NCI-H146 (cell line): ENCODE measurements around the gene KCNJ10.
A peak's percentile ranks its signal among the peaks of the same experiment; 100 is the strongest.

Source experiments
- DNase-seq: peaks from one replicate; lab custom pipeline; 2025; lab: John Stamatoyannopoulos, UW

KCNJ10 gene

DNA sequence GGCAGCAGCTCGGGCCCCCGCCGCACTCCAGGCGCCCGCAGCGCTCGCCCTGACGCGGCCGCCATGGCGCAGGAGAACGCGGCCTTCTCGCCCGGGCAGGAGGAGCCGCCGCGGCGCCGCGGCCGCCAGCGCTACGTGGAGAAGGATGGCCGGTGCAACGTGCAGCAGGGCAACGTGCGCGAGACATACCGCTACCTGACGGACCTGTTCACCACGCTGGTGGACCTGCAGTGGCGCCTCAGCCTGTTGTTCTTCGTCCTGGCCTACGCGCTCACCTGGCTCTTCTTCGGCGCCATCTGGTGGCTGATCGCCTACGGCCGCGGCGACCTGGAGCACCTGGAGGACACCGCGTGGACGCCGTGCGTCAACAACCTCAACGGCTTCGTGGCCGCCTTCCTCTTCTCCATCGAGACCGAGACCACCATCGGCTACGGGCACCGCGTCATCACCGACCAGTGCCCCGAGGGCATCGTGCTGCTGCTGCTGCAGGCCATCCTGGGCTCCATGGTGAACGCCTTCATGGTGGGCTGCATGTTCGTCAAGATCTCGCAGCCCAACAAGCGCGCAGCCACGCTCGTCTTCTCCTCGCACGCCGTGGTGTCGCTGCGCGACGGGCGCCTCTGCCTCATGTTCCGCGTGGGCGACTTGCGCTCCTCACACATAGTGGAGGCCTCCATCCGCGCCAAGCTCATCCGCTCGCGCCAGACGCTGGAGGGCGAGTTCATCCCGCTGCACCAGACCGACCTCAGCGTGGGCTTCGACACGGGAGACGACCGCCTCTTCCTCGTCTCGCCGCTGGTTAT, 14.2 kb upstream of the KCNJ10 start:
- DNase-seq, result peak; percentile 82

DNA sequence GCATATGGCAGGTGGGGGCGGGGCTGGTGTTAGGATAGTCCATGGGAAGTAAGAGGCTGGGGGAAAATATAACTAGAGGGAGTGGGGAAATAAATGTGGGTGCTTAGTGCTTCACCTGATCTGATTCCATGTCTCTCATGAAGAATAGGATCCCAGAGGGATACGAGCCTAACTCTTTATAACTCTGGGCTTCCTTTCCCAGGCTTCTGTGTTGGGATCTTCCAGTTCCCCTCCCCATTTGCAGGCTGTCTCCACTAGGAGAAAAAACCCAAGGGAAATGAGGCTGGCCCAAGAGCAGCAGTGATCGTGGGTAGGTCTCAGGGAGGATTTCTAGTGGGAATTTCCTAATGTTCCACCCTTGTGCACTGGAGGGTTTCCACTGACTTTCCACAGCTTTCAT, 13.0 kb upstream of the KCNJ10 start:
- no peak for DNase-seq

DNA sequence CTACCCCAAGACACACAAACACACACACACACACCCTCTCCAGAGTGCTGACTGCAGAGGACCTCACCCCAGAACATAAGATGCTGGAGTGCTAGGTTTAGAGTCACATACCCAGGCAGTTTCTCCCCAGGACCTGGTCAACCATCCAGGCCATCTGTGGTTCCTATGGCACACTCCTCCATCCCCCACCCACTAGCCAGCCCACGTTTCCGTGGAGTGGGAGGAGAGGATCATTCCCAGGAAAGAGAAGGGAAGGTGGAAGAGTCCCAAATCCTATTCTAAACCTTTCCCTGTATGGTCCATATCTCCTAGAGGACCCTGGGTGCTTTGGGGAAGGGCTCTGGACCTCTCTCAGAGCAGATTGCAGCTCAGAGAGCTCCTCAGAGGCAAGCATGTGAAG, 12.5 kb upstream of the KCNJ10 start:
- DNase-seq, result no peak

DNA sequence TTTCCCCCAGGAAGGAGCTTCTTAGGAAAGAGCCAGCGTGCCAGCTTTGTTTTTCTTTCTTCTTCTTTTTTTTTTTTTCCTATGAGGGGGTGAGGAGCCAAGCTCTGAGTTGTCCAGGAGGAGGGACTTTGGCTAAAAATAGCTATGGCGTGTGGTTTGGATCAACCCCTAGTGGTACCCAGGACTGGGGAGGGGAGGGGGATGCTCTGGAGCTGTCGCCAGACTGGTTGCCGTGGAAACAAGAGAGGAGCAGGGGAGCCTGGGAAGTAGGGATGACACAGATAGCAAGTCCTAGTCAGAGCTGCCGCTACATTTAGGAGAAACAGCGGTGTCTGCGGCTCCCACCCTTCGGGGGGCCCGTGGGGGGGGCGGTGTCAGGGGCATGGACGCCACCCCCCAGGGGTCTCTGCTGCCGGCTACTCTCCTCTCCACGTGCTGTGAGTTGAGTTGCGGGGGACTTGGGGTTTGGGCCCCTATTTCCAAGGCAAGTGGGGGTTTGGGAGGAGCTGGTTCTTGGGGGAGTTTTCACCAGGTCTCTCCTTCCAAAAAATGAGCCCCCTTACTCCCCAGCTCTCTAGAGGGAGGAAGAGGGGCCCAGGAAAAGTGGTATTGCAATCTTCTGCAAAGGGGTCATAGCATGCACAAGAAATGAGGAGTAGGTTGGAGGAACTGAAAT, 11.4 kb upstream of the KCNJ10 start, which contains the start of gene KCNJ9:
Gene KCNJ9 (plus strand): TSS at position 278 of the 676 bp plus-strand sequence. CDS start 2,493 bp downstream, outside the sequence.
- peak; percentile 7 for DNase-seq

DNA sequence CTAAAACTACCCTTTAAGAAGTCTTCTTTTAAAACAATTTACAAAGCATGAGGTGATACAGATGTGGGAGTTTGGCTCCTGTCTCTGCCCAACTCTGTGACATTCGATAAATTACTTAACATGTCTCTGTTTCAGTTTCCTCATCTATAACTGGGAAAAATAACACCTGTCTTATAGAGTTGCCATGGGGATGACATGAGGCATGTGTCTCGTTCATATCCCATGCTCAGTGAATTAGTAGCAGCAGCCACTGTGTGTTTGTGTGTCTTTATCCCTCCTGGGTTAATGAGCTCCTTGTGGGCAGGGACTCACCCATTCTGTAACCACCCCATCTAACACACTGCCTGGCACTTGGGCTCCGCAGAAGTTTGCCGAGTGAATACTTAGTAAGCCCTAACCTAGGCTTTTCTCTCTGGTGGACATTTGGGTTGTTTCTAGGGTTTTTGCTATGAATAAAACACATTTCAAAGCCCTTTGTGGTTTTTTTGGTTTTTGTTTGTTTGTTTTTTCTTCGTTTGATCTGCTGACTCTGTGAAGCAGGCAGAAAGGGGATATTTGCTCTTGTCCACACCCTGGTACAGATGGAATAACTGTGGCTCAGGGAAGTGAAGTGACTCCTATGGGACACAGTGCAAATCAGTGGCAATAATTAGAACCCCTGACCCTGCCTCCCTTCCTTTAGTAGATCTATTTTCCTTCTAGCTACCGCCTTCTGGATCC, 10.6 kb upstream of the KCNJ10 start:
- DNase-seq, result peak; percentile 2

DNA sequence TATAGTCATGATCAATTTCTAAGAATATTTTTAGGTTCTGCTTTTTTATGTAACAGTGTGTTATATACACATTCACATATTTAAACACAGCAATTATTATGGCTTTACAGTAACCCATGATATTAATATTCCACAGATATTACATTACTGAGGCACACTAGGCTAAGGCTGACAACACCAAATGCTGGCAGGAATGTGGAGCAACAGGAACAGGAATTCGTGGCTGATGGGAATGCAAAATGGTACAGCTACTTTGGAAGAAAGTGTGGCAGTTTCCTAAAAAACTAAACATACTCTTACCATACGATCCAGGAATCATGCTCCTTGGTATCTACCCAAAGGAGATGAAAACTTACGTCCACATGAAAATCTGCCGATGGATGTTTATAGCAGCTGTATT, 9.5 kb upstream of the KCNJ10 start:
- no peak for DNase-seq

DNA sequence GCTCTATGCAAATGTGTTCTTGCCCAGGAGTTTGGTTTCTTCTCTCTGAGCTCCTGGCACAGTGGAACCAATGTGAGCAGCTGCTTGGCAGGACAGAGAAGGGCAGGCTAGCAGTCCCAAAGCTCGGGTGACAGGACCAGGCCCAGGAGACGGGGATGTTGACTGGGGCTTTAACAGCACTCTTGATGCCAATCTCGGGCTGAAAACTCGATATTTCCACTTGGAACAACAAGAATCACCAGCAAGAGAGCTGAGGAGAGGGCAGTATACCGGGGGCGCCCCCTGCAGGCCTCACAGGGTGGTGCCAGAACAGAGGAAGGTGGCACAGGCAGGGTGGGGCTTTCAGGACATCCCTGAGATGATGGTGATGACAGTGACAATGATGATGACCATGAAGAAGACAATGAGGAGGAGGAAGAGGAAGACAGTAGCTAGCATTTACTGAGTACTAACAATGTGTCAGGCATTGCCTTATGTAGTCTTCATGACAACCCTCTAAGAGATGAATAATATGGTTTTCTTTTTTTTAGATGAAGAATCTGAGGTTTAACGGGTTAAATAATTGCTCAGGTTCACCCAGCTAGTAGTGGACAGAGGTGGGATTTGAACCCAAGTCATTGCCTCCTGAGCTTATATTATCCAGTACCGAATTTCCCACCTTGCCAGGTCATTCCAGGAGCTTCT, 8.7 kb upstream of the KCNJ10 start:
- DNase-seq, result peak; percentile 8

DNA sequence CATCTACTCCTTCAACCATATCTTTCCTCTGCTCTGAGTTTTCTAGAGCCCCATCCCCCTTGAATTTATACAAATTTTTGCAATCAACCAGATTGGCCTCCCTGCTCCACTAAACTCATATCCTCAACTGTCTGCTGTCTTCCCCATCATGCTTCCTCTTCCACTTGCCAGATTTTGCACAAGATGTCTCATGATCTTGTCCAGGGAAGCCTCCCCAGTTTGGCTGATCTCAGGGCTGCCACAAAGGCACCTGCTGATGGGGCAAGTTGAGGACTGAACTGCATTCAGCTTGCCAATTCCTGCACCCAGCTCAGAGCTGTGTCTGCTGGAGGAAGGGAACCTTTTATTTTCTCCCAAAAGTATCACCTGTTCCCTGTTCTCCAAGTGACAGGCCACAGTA, 7.5 kb upstream of the KCNJ10 start:
- DNase-seq, result no peak

DNA sequence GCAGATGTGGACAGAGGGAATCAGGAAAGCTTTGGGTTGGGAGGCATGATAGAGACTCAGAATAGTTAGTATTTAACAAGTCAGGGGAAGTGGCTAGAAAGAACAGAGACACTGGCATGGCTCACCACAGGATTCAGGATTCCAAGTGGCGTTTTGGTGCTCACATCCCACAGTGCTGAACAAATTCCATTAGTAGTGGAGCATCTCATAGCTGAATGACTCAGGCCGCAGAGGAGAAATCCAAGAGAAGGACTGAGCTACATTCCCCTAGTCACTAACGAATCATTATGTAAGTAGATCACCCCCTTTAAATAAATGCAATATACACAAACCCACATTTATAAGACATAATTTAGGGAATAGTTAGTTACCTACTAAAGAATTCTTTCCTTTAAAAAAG, 6.3 kb upstream of the KCNJ10 start:
- no peak for DNase-seq

DNA sequence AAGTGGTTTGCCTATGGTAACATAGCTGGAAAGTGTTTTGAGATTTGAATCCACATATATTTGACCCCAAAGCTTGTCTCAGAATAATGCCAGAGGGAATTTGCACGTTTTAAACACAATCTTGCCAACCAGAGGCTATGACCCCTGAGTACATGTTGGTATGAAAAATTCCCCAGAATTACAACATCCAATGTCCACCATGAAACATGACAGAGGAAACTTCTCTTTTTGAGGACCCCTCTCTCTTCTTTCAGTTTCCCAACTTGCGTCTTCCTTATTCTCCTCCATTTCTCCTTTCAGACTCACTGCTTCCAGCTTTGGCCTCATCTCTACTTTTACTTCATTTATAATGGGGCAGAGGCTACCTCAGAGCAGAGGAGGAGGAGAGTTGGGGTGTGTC, 5.9 kb upstream of the KCNJ10 start:
- DNase-seq, result no peak

DNA sequence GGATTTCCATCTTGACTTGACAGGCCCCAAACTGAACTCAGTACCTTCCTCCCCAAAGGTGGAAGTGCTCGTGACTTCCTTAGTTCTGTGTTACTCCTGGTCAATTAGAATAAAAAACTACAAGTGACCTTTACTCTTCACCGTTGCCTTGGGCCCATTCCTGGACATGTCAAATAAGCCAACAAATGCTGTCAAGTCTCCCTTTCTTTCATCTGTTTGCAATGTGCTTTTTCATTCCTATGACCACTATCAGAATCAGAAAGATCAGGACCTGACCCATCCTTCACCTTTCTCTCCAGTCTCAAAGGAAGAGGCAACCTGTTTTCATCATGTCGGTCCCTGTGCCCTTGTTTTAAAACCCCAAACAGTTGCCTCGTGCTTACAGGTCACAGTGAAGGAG, 4.9 kb upstream of the KCNJ10 start:
- DNase-seq, result no peak

DNA sequence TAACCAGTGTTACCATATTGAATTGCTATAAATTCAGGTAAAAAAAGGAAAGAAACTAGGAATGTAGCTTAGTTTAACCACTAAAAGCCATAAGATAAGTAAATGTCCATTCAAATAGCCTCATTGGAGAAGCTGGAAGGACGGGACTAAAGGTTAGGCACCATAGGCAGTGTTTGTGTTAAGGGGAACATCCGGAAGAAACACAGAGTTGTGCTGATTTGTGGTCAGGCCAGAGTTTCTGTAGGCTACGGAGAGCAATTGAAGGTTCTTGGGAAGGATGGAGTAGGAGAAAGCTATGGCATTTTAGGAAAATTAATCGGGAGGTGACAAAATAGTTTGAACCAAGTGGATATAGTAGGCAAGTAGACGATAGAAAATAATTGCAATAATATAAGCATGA, 1.3 kb upstream of the KCNJ10 start:
- no peak for DNase-seq

DNA sequence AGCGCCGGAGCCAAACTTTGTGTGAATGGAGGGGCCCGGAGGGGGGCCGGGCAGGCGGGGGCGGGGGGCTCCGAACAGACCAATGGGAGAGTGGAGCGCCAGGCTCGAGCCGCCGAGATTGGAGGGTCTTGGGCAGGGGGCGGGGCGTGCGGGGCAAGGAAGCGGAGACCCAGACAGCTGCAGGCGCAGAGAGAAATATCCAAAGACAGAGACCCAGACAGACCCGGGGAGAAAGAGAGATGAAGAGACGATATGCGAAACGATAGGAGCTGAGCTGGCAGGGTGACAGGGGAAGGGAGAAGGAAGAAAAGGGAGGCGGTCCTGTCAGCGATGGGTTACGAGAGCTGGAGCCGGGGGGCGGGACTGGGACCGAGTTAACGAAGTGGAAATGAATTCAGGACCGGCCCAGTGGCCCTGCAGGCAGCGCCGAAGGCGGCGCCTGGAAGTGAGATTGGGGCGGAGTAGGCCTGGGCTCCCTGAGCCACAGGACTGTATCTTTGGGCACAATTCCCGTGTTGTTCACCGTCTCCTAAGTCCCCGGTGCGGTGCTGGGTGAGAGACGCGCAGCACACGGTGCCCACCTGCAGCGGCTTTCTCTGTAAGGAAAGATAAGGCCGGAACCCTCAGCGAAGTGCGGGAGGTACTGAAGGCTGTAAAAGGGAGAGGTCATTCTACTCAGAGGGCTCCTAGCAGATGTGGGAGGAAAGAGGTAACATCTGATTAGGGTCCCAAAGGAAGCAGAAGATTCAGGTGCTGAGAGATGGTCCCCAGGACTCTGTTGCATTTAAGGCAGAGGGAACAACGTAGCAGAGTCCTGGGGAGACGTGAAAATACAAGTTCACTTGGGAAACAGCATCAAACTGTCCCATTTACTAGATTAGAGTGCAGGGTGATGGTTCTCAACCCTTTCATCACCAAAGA, 543 bp upstream of the KCNJ10 start:
- peak; percentile 49 for DNase-seq

DNA sequence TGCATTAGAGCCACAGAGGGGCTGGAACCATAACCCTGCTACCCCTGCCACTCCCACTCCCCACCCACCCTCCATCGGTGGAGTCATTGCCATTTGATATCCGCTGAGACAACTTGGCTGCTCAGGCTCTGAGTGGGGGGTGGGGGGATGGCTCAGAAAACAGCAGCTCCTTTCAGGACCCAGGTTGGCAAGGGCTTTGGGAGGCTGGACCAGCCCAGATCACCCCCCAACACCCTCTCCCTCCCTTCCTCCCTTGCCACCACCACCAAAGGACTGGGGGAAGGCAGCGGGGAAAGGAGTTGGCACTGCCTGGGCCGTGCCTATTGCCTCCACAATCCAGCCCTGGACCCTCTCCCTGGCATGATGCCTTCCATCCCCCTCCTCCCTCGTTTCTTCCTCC, 1.7 kb downstream of the KCNJ10 start:
- DNase-seq, result no peak

DNA sequence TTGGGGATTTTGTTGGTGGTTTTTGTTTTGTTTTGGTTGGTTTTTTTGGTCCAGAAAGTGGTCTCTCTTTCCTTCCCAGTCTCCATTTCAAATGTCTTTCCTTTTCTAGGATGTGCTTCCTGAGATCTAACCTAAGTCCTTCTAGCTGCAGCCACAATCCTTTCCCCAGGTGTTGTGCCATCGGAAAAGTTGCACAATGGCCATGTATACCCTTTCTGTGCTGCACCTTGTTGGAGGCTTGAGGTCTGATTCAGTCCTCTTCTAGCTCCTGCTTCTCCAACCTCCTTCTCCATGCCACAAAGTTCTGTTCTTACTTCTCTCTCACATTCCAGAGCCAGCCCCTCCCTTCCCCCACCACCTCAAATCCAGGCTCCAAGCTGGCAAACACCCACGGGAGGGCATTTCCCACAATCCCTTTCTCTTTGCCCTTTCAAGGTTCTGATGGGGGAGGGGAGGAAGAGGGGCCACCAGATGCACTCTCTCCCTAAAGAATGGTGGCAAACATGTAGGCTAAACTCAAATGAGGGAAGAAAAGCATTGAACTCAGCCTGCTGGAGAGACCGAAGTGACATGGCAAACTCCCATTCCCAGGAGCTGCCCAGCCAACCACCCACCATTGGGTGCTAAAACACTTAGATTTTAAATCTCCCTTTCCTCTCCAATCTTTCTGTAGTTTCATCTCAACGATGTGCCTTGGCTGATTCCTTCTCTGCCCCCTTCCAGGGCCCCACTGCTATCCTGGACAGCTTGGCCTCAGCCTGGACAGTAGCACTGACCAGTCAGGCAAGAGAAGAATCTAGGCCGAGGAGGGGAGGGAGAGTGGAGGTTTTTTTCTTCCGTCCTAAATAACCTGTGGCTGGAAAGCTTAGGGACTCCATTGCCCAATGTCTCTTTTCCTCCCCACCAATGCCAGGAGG, 2.9 kb downstream of the KCNJ10 start:
- DNase-seq, result no peak

DNA sequence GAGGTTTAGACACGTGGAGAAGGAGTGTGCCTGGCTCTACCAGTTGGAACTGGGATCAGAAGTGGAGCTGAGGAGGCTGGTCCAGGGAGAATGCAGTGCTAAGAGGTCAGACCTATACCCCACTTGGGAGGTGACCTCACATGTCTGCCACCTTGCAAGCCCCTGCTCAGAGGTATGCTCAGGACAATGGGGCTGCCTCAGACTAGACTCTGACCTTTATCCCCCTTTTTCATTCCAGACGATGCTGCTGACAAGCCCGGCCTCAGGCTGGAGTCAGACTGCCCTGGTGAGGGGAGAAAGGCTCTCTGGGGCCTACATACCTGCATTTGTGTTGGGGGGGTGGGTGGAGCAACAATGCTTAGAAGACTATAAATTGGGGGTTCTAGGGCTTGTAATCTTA, 5.2 kb downstream of the KCNJ10 start:
- DNase-seq, result no peak

DNA sequence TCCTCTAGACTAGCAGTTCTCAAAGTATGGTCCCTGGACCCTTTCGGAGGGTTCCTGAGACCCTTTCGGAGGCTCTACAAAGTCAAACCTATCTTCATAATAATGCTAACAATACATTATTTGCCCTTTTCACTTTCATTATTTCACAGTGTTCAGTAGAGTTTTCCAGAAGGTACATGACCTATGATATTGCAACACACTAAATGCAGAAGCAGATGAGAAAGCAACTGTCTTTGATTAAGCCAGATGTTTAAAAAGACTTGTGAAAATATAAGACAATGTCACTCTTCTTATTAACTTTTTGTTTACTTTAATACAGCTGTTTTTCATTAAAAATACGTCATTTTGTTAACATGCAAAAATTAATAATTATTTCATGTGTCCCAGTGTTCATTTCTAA, 5.8 kb downstream of the KCNJ10 start:
- DNase-seq, result no peak

DNA sequence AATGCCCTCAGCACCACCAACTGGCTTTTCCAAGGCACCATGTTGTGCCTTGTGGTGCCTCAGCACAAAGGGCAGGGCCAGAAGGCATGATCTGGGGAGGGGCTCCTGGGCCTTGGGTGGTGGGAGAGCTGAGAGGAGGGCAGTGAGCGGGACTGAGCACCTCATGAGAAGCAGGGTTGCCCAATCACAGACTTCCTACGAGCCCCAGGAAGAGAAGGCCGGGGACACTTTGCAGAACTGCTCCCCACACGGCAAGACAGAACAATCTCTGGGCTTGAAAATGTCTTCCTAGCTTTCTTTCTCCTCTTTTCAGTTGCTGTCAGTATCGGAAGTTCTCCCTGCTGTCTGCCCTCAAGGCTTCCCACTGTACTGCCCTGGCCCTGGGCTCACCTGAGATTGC, 6.8 kb downstream of the KCNJ10 start:
- no peak for DNase-seq

DNA sequence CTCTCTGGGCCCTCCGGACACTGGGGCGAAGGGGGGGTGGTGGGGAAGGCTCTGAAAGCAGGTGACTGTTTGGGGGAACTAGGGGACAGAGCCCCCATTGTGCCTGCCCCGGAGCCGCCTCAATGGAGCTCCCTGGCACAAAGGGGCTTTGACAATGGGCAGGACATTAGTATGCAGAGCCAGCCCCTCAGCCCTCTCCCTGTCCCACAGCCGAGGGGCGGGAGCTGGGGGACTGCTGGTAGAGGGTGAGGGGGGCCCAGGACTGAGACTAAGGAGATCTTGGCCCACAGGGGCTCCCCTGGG, 7.8 kb downstream of the KCNJ10 start:
- no peak for DNase-seq
